Renal pelvis (tissue), 4 donors: ENCODE results near the gene PIGC. TPM values are rescaled to one million over a fixed set of nuclear protein-coding genes. Genes with fewer than 3 reads are reported as not detected.
A peak's percentile ranks its signal among the peaks of the same experiment; 100 is the strongest.
"Not testable (repeated sequence)": the region's sequence is repeated elsewhere in the genome, so short reads cannot be mapped to it uniquely, and the experiment has no call there.

Experiments
- DNase-seq: peaks from one replicate; pipeline ENCODE4 v3.0.0-alpha.2; 2013
- polyA plus RNA-seq, 3 donors: library from polyadenylated mRNA; unstranded; fragments of 120-200 nt; gene quantifications; one replicate each; pipeline ENCODE4 v1.2.1, GENCODE V29; 2013; ENCODE audit not compliant: insufficient read length in 3 of 3

The PIGC gene
- polyA plus RNA-seq, 3 donors = 42.4 to 46.6 (median 46.4) TPM

DNA sequence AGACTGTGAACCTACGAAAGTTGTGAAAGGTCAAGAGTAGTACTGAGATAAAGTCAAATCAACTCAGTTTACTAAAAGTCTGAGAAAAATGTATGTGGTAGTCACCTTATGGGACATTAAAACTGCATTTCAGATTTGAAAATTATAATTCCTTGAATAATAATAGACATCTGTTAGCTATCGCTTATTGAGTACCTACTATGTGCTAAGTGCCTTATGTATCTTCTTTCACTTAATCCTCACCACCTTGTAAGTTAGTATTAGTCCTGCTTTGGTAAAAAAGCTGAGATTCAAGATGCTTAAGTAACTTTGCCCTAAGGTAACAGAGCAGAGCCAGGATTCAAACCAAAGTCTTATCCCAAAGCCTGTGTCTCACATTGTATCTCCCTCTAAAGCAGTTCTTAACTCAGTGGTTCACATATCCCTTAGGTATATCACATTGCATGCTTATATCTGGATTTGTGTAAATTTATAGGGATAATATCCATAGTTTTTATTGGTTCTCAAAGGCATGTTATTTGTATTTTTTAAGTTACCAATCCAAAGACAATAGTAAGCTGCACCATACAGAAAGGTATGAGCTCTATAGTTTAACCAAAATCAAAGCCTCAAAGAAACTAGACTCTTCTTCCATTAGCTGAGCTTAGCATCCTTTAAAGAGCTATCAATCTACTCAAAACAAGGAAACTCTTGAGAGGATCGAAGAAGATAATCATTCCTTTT lies 865 bp downstream of the PIGC start:
- DNase-seq = no peak

- no peak for DNase-seq
Observed at GRCh38 chr1:172442404-172442803, 1.5 kb downstream of the PIGC start.

DNA sequence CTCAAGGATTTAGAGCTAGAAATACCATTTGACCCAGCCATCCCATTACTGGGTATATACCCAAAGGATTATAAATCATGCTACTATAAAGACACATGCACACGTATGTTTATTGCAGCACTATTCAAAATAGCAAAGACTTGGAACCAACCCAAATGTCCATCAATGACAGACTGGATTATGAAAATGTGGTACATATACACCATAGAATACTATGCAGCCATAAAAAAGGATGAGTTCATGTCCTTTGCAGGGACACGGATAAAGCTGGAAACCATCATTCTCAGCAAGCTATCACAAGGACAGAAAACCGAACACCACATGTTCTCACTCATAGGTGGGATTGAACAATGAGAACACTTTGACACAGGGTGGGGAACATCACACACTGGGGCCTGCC lies 6.7 kb downstream of the PIGC start:
- DNase-seq = not testable (repeated sequence)

GRCh38 chr1:172431721-172432192 lies 12.1 kb downstream of the PIGC start:
- no peak for DNase-seq

- DNase-seq = no peak
Observed at GRCh38 chr1:172431204-172431603, 12.7 kb downstream of the PIGC start.

- no peak for DNase-seq
Observed at GRCh38 chr1:172430128-172430454, 13.8 kb downstream of the PIGC start.

- DNase-seq = peak; percentile 63
Observed at GRCh38 chr1:172429331-172430127, 14.3 kb downstream of the PIGC start.

GRCh38 chr1:172427191-172427590 lies 16.7 kb downstream of the PIGC start:
- no peak for DNase-seq

GRCh38 chr1:172425339-172425738 lies 18.5 kb downstream of the PIGC start:
- no peak for DNase-seq

GRCh38 chr1:172423336-172423735 lies 20.5 kb downstream of the PIGC start:
- no peak for DNase-seq

GRCh38 chr1:172421974-172422604 lies 21.8 kb downstream of the PIGC start:
- no peak for DNase-seq

GRCh38 chr1:172420385-172420784 lies 23.5 kb downstream of the PIGC start, which contains the start of gene C1orf105:
Gene C1orf105 (plus strand): TSS chr1:172420685. CDS start chr1:172420886, 201 bp downstream.
- DNase-seq = no peak

DNA sequence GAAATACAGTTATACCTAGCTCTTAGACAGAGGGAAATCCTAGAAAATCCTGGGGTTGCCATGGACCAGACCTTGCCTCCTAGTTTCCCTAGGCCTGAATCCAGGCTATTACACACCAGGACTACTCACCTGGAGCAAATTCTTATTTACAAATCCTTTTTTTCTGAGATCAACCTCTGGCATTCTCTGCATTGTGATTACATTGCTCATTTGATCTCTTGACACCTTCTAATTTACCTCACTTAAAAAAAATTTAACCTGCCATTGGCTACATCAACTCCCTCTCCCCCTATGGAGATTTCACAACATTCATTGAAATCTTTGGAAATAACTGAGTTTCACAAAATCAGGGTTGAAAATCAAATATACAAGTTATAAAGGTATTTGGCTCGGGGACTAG lies 26.3 kb downstream of the PIGC start:
- DNase-seq = no peak

GRCh38 chr1:172416496-172417035 lies 27.3 kb downstream of the PIGC start:
- DNase-seq = no peak

- no peak for DNase-seq
Observed at GRCh38 chr1:172414331-172414730, 29.5 kb downstream of the PIGC start.

- DNase-seq = no peak
Observed at GRCh38 chr1:172411791-172412338, 32.0 kb downstream of the PIGC start.

DNA sequence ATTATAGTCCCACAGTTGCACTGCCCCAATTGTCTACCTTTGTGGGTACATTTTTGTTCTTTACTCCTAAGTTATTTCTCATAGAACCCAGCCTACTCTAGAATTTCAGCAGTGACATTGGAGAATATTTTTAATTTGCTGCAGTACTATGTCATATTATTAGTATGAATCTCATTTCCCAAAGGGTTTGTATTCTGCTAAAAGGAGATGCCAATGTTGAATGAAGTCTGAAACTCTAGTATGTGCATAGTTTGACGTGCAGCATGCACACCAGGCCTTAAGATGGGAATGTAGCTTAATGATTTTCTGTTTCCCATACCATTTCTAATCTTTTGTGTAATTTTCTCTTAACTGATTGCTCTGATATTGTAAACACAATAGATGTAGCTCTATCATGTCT lies 33.8 kb downstream of the PIGC start:
- DNase-seq = no peak

- DNase-seq = no peak
Observed at GRCh38 chr1:172408958-172409357, 34.9 kb downstream of the PIGC start.

- no peak for DNase-seq
Observed at GRCh38 chr1:172406968-172407367, 36.9 kb downstream of the PIGC start.

- no peak for DNase-seq
Observed at GRCh38 chr1:172405912-172406311, 38.0 kb downstream of the PIGC start.

DNA sequence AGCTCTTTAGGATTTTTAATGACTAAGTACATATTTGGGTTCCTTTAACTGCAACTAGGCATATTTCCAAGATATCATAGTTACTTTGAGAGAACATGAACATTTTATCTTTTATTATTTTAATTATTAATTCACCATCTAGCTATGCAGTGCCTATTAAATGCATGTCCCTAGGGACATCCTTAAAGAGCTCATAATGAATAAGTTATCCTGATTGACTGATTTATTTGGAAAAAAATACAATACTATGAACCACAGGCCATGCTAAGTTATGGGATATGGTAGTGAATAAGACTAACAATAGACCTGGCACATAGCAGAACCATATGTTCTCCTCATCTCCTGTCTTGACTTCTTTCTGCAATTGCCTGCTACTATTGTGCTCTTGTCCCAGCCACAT lies 39.7 kb downstream of the PIGC start:
- no peak for DNase-seq

DNA sequence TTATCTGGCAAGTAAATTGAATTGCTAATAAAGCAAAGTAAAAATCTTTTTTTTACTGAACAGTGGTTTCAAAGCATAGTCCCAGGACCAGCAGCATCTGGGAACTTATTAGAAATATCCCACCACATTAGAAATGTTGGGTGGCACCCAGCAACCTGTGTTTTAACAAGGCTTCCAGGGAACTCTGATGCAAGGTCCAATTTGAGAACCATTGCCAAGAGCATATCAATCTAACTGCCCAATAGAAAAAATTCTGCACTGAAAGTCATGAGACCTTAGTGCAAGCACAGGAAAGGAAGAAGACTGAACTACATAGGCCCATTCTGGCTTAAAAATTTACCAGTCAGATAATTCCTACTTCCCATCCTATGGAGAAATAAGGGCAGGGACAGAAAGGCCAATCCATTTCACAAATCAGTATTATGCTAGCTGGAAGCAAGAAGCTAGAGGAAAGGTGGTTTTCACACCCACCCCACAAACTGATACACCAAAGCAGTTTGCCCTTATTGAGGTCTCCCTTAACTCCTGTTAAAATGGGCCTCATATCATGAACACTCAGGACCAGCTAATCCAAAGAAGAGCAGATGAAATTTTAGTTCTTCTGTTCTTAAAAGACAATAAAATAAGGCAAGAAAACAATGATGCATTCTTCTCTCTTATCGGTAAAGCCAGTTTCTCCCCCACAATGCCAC lies 40.8 kb downstream of the PIGC start:
- DNase-seq = no peak
